Activated naive CD4-positive, alpha-beta T cell treated with anti-CD3 and anti-CD28 coated beads, Interleukin-2, amount 50 U/mL, for 24 hours (primary cell): Measurements from ENCODE around the gene FHIT.
A peak's percentile ranks its signal among the peaks of the same experiment; 100 is the strongest.

Source experiments
- H3K27ac Mint-ChIP-seq: one replicate; pipeline ENCODE4 v1.8.0; 2021; ENCODE audit warnings: mild to moderate bottlenecking, mixed read lengths
- H3K27me3 Mint-ChIP-seq: one replicate; pipeline ENCODE4 v1.8.0; 2021; ENCODE audit warnings: mixed read lengths
- H3K36me3 Mint-ChIP-seq: one replicate; pipeline ENCODE4 v1.8.0; 2021; ENCODE audit warnings: mixed read lengths
- H3K4me1 Mint-ChIP-seq: one replicate; pipeline ENCODE4 v1.8.0; 2021; ENCODE audit warnings: mixed read lengths
- H3K4me3 Mint-ChIP-seq: one replicate; pipeline ENCODE4 v1.8.0; 2021; ENCODE audit warnings: mild to moderate bottlenecking, mixed read lengths
- H3K9me3 Mint-ChIP-seq: one replicate; pipeline ENCODE4 v1.8.0; 2021; ENCODE audit warnings: mixed read lengths

Gene FHIT

DNA sequence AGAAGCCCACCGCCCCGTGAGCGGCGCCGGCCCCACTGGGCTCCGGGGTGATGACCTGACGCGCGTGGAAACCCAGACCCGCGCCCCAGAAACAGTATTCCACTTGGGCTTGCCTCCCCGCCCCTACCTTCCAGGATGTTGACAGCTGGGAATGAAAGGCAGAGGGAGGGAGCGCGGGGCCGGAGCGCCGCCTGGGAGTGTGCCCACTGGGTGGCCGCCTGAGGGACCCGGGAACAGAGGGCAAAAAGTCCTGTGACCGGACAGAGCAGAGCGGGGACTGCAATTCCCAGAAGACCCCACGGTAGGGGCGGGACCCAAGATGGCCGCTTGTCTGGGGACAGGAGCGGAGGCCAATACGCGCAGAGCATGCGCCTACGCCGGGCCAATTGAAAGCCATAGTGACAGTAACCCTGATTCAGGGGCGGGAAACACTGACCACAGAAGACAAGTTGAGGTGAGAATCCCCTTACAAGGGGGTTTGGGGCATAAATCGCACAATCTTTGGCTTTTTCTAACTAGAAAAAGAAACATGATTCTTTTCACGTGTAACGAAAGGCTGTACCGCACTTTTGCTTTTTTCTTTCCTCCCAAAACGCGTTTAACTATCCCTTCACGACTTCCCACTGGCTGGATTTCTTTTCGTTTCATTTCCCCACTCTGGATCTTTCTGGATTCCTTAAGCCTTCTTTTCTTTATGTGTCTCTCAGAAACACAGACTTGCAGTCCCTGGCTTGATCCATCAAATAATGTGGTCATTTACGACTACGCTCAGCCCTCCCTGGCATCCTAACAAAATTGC lies at the start of gene FHIT:
Gene FHIT, minus strand, starts transcription at position 279 of the 799 bp plus-strand sequence.
- H3K36me3 Mint-ChIP-seq, result no peaks in the 10 kb centered on the region
- H3K27me3 Mint-ChIP-seq, result peaks cover 3% of the 10 kb centered on the region
- H3K9me3 Mint-ChIP-seq, result no peaks in the 10 kb centered on the region
- peak within 1 kb of the TSS; percentile 93 for H3K4me3 Mint-ChIP-seq
- H3K4me1 Mint-ChIP-seq, result peaks cover 24% of the 10 kb centered on the region
- H3K27ac Mint-ChIP-seq, result peak within 1 kb of the TSS; percentile 95

DNA sequence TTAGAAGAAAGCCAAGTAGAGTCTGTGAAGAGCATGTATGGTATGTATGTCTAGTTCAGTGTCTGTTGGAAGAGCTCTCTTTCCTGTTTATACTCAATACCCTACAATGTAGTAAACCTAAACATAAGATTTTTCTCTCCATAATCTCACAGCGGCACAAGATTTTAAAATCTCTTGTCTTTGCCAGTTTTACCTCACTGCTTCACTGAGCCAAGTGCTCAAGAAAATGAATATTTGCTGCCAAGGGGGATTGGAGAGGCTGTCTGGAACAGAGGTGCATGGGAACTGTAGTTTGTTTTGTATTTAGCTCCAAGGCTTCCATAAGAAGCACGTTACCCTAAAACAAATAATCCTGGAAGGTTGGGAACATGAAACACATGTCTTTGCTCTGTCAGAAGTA lies 49.5 kb upstream of the FHIT start:
- H3K36me3 Mint-ChIP-seq, result no peaks in the 10 kb centered on the region
- no peak overlapping the region for H3K4me3 Mint-ChIP-seq
- H3K27me3 Mint-ChIP-seq, result no peaks in the 10 kb centered on the region
- no peak overlapping the region for H3K27ac Mint-ChIP-seq
- H3K9me3 Mint-ChIP-seq, result peaks cover 2% of the 10 kb centered on the region
- no peaks in the 10 kb centered on the region for H3K4me1 Mint-ChIP-seq

DNA sequence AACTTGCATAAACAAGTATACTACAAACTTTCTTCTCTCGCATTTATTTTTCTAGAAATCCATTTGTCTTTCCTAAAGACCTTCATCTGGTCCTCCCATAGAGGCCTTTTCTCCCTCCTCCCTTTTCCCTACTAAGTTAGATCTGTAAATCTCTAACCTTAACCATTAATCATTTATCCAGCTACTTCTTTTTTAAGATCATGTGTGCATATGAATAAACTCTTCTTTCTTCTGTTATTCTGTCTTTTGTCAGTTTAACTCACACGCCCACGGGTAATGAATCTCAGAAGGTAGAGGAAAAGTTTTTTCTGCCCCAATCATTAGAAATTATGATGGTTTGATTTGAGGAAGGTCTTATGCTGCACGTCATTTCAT lies 48.7 kb upstream of the FHIT start:
- no peaks in the 10 kb centered on the region for H3K4me1 Mint-ChIP-seq
- H3K36me3 Mint-ChIP-seq, result no peaks in the 10 kb centered on the region
- no peaks in the 10 kb centered on the region for H3K9me3 Mint-ChIP-seq
- no peaks in the 10 kb centered on the region for H3K27me3 Mint-ChIP-seq
- H3K27ac Mint-ChIP-seq, result no peak overlapping the region
- no peak overlapping the region for H3K4me3 Mint-ChIP-seq

DNA sequence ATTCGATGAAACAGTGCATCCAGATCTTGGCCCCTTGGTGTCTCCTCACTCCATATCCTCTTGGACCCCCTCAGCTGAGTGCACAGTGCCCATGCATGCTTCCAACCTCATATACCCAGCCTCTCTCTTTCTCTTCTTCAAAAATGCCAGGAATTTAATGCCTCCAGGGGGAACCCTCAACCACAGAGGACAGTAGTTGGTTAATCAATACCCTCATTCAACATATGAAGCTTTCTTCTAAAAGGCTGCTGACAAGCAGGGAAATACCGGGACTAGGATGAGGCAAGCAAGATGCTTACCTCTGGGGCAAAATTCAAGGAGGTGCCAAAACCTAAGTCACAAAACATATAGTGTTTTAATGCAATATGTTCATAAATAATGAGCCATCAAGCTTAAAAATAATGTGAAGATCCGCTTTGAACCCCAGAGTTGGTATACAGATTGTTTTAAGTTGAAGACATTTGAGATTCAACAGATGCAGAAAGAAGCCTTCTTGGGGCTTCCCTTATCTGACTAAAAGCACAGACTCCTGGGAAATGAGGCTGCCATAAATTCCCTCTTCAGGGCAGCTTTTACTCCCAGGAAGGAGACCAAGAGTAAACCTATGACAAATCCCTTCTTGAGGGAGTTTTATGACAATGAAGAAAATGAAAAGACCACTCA lies 48.2 kb upstream of the FHIT start:
- no peaks in the 10 kb centered on the region for H3K4me1 Mint-ChIP-seq
- no peak overlapping the region for H3K27ac Mint-ChIP-seq
- H3K27me3 Mint-ChIP-seq, result no peaks in the 10 kb centered on the region
- H3K36me3 Mint-ChIP-seq, result no peaks in the 10 kb centered on the region
- H3K4me3 Mint-ChIP-seq, result no peak overlapping the region
- H3K9me3 Mint-ChIP-seq, result no peaks in the 10 kb centered on the region

DNA sequence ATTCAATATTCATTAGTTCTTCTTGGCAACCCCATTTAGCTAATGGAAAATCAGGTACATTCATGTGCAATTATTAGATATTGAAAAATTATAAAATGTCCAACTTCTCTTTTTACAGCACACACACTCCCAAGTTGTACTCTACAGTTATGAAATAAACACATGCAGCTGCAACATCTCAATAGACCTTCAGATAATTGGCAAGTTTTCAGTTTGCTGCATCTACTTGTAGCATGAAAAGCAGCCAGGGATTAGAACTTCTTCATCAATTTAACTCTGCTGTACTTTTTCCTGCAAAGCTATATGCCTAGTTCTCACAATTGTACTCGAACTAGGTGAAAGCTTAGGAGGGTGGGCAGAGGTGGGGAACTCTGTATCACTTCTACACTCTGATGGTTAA lies 46.6 kb upstream of the FHIT start:
- H3K36me3 Mint-ChIP-seq, result no peaks in the 10 kb centered on the region
- H3K9me3 Mint-ChIP-seq, result no peaks in the 10 kb centered on the region
- H3K27me3 Mint-ChIP-seq, result no peaks in the 10 kb centered on the region
- H3K4me3 Mint-ChIP-seq, result no peak overlapping the region
- H3K27ac Mint-ChIP-seq, result no peak overlapping the region
- H3K4me1 Mint-ChIP-seq, result no peaks in the 10 kb centered on the region

DNA sequence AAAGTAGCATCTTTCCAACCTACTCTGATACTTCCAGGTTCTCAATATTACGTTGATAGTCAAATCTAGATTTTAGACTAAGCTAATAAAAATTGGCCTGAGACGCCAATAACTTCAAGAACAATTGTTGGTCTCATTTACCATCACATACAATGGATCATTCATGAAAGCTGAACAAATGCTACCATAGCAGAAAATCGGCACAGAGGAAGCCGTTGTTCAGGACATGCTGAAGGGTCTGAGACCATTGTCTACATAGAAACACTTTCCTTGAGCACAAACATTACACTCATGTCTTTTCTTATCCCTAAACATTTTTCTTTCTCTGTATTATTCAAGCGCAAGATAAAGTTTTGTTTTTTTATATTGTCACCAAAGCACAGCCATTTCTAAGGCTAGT lies 37.2 kb upstream of the FHIT start:
- H3K36me3 Mint-ChIP-seq, result no peaks in the 10 kb centered on the region
- H3K27me3 Mint-ChIP-seq, result peaks cover 2% of the 10 kb centered on the region
- H3K9me3 Mint-ChIP-seq, result no peaks in the 10 kb centered on the region
- H3K4me1 Mint-ChIP-seq, result no peaks in the 10 kb centered on the region
- no peak overlapping the region for H3K27ac Mint-ChIP-seq
- H3K4me3 Mint-ChIP-seq, result no peak overlapping the region

DNA sequence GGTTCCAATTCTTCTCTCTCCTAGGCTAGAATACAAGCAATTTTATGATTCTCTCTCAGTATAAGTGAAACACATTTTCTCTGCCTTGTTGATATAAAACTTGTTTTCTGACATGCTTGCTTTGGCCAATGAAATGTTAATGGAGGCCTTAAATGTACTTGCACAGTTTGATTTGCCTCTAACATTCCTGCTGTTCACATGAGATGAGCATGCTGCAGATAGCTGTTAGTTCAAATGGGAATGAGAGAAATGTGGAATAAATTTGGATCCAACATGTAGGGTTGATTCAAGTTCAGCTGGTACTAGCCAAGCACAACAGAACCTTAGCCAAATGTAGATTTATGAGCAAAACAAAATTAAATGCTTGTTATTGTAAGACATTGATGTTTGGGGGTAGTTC lies 32.6 kb upstream of the FHIT start:
- no peak overlapping the region for H3K27ac Mint-ChIP-seq
- no peak overlapping the region for H3K4me3 Mint-ChIP-seq
- H3K9me3 Mint-ChIP-seq, result no peaks in the 10 kb centered on the region
- no peaks in the 10 kb centered on the region for H3K36me3 Mint-ChIP-seq
- peaks cover 2% of the 10 kb centered on the region for H3K27me3 Mint-ChIP-seq
- no peaks in the 10 kb centered on the region for H3K4me1 Mint-ChIP-seq

DNA sequence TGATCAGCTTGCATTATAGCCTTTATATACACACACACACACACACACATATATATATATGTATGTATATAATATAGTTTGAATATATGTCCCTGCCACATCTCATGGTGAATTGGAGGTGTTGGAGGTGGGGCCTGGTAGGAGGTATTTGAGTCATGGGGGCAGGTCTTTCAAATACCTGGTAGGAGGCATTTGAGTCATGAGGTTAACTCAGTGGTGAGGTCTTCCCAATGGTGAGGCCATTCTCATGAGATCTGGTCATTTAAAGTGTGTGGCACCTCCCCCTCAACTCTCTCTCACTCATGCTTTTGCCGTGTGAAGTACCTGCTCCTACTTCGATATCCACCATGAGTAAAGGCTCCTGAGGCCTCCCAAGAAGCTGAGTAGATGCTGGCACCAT lies 27.5 kb upstream of the FHIT start:
- Mint-ChIP-seq H3K4me1 (no peaks in the 10 kb centered on the region), H3K4me3 (no peak overlapping the region), H3K27ac (no peak overlapping the region), H3K27me3 (no peaks in the 10 kb centered on the region), H3K36me3 (no peaks in the 10 kb centered on the region), H3K9me3 (no peaks in the 10 kb centered on the region)

DNA sequence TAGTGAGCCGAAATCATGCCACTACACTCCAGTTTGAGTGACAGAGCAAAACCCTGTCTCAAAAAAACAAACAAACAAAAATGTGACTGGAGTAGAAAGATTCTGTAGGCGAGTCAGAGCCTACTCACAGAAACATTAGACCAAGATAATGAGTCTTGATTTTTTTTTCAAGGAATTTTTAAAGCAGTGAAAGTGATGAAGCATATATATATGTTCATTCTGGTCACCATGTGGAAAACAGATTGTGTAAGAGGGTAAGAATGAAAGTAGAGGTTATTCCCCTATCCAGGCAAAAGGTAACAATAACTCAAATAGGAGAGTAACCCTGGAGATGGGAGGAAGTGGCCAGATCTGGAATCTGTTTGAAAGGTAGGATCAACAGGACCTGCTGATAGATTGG lies 26.2 kb upstream of the FHIT start:
- Mint-ChIP-seq H3K4me1 (no peaks in the 10 kb centered on the region), H3K27ac (no peak overlapping the region), H3K36me3 (no peaks in the 10 kb centered on the region), H3K4me3 (no peak overlapping the region), H3K27me3 (peaks cover 4% of the 10 kb centered on the region), H3K9me3 (no peaks in the 10 kb centered on the region)

DNA sequence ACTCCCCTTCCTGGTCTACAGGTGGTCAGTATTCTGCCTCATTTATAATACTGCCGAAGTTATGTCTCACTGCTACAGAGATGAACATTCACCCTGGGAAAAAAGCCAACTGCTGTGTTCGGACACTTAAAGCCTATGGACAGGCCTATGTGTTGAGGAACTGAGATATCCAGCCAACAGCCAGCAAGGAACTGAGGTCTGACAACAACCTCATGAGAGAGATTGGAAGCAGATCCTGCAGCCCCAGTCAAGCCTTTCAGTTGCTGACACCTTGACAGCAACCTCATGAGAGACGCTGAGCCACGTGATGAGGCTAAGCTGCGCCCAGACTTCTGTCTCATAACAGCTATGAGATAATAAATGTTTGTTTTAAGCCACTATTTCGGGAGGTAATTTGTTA lies 18.2 kb upstream of the FHIT start:
- H3K4me1 Mint-ChIP-seq, result no peaks in the 10 kb centered on the region
- H3K36me3 Mint-ChIP-seq, result no peaks in the 10 kb centered on the region
- no peak overlapping the region for H3K27ac Mint-ChIP-seq
- peaks cover 5% of the 10 kb centered on the region for H3K27me3 Mint-ChIP-seq
- H3K9me3 Mint-ChIP-seq, result no peaks in the 10 kb centered on the region
- no peak overlapping the region for H3K4me3 Mint-ChIP-seq

DNA sequence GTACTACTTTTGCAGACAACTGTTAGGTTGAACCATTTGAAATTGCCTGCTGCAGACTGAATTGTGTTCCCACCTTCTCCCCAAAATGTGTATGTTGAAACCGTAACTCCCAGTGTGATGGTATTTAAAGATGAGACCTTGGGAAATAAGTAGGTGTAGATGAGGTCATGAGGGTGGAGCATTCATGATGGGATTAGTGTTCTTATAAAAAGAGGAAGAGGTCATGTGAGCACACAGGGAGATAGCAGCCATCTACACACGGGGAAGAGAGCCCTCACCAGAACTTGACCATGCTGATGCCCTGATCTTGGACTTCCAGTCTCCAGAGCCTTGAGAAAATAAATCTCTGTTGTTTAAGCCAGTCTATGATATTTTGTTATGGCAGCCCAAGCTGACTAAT lies 17.4 kb upstream of the FHIT start:
- Mint-ChIP-seq H3K4me1 (no peaks in the 10 kb centered on the region), H3K9me3 (no peaks in the 10 kb centered on the region), H3K27me3 (peaks cover 4% of the 10 kb centered on the region), H3K4me3 (no peak overlapping the region), H3K27ac (no peak overlapping the region), H3K36me3 (no peaks in the 10 kb centered on the region)

DNA sequence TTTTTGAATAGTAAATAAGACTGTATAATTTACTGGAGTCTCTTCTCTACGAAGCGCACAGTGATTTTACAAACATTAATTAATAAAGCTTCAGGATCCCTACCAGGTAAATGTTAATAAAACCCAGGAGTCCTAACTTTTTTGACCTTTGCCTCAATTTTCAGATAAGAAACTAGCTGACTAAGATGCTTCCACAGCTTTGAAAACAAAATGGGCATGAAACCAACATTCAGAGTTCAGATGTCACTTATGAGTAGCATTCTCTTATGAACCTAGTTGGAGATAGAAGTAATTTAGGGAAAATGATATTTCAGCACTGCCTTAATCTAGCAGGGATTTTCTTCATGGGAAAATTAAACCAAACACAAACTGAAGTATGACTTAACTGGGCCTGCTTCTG lies 13.0 kb upstream of the FHIT start:
- Mint-ChIP-seq H3K27me3 (peaks cover 7% of the 10 kb centered on the region), H3K9me3 (peaks cover 6% of the 10 kb centered on the region), H3K36me3 (peaks cover 7% of the 10 kb centered on the region), H3K27ac (no peak overlapping the region), H3K4me1 (no peaks in the 10 kb centered on the region), H3K4me3 (no peak overlapping the region)

DNA sequence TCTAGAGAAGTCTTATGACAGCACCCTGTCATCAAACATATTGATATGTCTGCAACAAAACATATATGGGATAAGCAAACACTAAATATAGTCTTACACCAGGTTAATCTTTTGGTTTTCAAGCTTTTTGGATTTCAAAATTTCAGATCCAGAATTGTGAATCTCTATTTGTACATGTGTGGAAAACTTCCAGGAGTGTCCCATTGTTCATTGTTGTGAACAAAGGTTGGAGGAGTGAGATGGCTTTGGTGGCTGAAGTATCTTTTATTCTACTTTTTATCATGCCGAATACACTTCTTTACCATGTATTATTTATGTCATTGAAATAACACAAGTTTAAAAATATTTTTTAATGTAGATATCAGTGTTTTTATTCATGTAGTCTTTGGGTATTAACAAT lies 5.9 kb upstream of the FHIT start:
- peaks cover 4% of the 10 kb centered on the region for H3K27me3 Mint-ChIP-seq
- H3K4me1 Mint-ChIP-seq, result peaks cover 2% of the 10 kb centered on the region
- H3K4me3 Mint-ChIP-seq, result no peak overlapping the region
- H3K36me3 Mint-ChIP-seq, result peaks cover 4% of the 10 kb centered on the region
- H3K27ac Mint-ChIP-seq, result no peak overlapping the region
- peaks cover 6% of the 10 kb centered on the region for H3K9me3 Mint-ChIP-seq

DNA sequence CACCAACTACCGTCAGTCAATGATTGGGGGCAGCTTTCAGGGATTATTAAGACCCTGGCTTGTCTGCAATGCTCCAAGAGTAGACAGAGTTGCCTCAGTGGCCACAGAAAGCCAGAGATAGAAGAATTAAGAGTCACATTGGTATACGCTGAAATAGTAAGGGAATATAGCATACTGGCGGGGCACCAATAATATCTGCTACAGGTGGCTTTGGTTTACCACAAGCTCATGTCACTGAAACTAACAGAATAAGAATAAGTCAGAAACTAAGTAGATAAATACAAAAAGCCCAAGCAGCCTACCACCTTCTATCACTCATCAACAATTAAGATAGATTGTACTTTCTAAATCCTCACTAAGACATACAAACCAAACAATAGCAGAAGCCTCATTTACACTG lies 2.5 kb upstream of the FHIT start:
- Mint-ChIP-seq H3K4me3 (no peak overlapping the region), H3K27ac (no peak overlapping the region), H3K9me3 (no peaks in the 10 kb centered on the region), H3K4me1 (peaks cover 24% of the 10 kb centered on the region), H3K27me3 (peaks cover 3% of the 10 kb centered on the region), H3K36me3 (no peaks in the 10 kb centered on the region)

DNA sequence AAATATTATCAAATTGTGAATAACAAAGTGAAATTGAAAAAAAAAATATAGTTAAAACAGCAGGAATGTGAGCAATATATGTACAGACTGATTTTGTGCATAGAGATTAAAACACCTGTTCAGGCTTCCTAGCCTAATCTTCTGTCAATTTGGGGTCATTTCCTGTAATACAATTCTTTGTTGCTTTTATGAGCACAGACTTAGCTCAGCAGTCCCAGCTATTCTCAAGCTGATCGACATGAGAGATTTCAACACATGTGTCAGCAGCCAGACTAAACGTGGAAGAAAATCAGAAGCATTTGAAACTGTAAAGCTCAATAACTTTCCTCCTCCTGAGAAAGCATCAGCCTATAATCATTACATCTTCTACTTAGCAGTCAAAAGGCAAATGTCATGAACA lies 1.6 kb upstream of the FHIT start:
- Mint-ChIP-seq H3K27ac (no peak overlapping the region), H3K36me3 (no peaks in the 10 kb centered on the region), H3K4me1 (peaks cover 24% of the 10 kb centered on the region), H3K27me3 (peaks cover 3% of the 10 kb centered on the region), H3K4me3 (peak overlapping the region; percentile 93), H3K9me3 (no peaks in the 10 kb centered on the region)

DNA sequence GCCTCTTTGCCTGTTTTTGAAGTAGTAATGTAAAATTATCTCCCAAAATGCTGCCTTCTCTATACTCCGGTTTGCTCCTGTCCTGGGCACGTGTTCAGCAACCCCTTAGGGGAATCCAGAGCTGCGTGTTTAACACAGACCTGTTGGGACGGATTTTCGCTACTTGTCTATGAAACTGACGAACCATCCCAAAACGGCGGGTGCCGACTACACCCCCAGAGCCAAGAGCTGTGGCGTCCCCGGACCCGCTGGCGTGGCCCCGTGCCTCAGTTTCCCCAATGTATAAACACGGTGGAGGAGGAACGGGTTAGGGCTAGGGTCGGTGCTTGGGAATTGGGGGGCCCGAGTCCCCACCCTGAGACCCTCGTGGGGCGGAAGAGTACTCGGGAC lies 473 bp downstream of the FHIT start:
- peak overlapping the region; percentile 80 for H3K27ac Mint-ChIP-seq
- no peaks in the 10 kb centered on the region for H3K36me3 Mint-ChIP-seq
- no peaks in the 10 kb centered on the region for H3K9me3 Mint-ChIP-seq
- peak overlapping the region; percentile 84 for H3K4me3 Mint-ChIP-seq
- H3K4me1 Mint-ChIP-seq, result peaks cover 24% of the 10 kb centered on the region
- peaks cover 4% of the 10 kb centered on the region for H3K27me3 Mint-ChIP-seq

DNA sequence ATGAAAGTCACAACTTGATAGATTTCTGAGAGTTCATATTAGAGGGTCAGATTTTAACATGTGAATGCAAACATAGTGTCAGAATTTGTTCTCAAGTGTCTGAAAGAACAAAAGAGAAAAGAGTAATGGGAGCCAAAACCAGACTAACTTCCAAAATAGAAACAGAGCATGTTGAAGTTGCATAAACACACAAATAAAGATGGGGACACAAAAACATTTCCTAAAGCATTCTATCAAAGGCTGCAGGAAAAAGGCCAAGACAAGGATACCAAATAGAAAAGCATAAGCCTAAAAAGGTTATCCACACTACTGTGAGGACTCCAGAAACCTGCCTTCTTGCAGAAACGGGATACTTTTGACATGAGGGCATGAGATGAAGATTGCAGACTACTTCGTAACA lies 2.8 kb downstream of the FHIT start:
- H3K36me3 Mint-ChIP-seq, result peaks cover 4% of the 10 kb centered on the region
- H3K27me3 Mint-ChIP-seq, result peaks cover 4% of the 10 kb centered on the region
- peaks cover 24% of the 10 kb centered on the region for H3K4me1 Mint-ChIP-seq
- H3K9me3 Mint-ChIP-seq, result no peaks in the 10 kb centered on the region
- H3K4me3 Mint-ChIP-seq, result no peak overlapping the region
- H3K27ac Mint-ChIP-seq, result no peak overlapping the region
